Mucosa of stomach (tissue), 1 donor: ENCODE results near the gene MORN5.

Experiments used
- H3K27me3 ChIP-seq: one replicate; pipeline ENCODE4 v1.7.0; 2013; ENCODE audit warnings: mild to moderate bottlenecking, low read length; ENCODE audit not compliant: control insufficient read depth, insufficient read depth
- H3K36me3 ChIP-seq: one replicate; pipeline ENCODE4 v1.7.0; 2013; ENCODE audit warnings: low read length; ENCODE audit not compliant: control insufficient read depth, insufficient read depth
- H3K4me1 ChIP-seq: one replicate; pipeline ENCODE4 v1.7.0; 2013; ENCODE audit warnings: mild to moderate bottlenecking, low read length; ENCODE audit not compliant: control insufficient read depth, insufficient read depth
- H3K4me3 ChIP-seq: one replicate; pipeline ENCODE4 v1.7.0; 2013; ENCODE audit warnings: low read length
- H3K9ac ChIP-seq: one replicate; pipeline ENCODE4 v1.7.0; 2013; ENCODE audit warnings: mild to moderate bottlenecking, low read length, moderate library complexity
- H3K9me3 ChIP-seq: one replicate; pipeline ENCODE4 v1.7.0; 2013; ENCODE audit warnings: mild to moderate bottlenecking, low read length, moderate library complexity; ENCODE audit not compliant: control insufficient read depth
- donor health status: Pancreatic carcinoma.

The MORN5 gene

GRCh38 chr9:122202111-122202510, 42.4 kb downstream of the MORN5 start:
- H3K9ac ChIP-seq: no peak overlapping the region
- peaks cover 11% of the 10 kb centered on the region for H3K27me3 ChIP-seq
- no peaks in the 10 kb centered on the region for H3K4me1 ChIP-seq
- no peaks in the 10 kb centered on the region for H3K36me3 ChIP-seq
- H3K4me3 ChIP-seq: no peak overlapping the region
- no peaks in the 10 kb centered on the region for H3K9me3 ChIP-seq

DNA sequence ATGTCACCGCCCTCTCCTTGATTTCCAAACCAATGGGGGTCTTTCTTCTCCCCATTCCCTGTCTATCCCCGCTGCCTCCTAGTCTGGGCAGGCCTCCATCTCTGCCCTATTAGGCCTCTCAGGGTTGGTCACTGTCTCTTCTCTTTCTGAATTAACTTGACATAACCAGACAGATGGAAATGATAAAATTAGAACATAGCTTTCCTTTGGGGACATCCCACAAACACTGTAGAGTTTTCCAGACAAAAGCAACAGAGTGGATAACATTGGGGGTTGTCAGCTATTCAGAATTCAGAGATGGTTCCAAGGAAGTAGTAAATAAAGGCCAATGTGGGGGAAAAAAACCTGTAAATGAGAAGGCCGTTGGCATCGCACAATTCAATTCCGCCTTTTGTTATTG, 44.3 kb downstream of the MORN5 start:
- H3K9me3 ChIP-seq: no peaks in the 10 kb centered on the region
- H3K4me3 ChIP-seq: no peak overlapping the region
- no peaks in the 10 kb centered on the region for H3K4me1 ChIP-seq
- H3K9ac ChIP-seq: no peak overlapping the region
- H3K27me3 ChIP-seq: peaks cover 21% of the 10 kb centered on the region
- H3K36me3 ChIP-seq: no peaks in the 10 kb centered on the region

GRCh38 chr9:122204491-122204890, 44.8 kb downstream of the MORN5 start:
- Histone ChIP-seq H3K9me3 (no peaks in the 10 kb centered on the region), H3K9ac (no peak overlapping the region), H3K4me3 (no peak overlapping the region), H3K27me3 (peaks cover 21% of the 10 kb centered on the region), H3K36me3 (no peaks in the 10 kb centered on the region), H3K4me1 (no peaks in the 10 kb centered on the region)

DNA sequence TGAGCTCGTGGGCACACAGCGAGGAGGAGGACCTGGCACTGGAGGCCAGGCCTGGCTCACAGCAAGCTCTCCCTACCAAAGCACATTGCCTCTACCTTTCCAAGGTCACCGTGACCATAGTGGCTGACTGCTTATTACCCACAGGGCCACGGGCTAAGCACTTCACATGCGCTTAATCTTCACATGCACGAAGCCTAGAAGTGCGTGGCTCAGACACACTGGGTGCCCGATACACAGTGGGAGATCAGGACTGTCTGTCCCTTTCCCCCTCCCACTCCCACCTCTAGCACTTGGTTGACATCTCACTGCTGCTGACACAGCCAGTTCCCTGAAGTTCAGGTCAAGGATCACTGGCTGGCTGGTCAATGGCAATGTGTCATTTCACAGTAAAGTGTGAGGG, 45.5 kb downstream of the MORN5 start:
- Histone ChIP-seq H3K27me3 (peaks cover 23% of the 10 kb centered on the region), H3K9ac (no peak overlapping the region), H3K4me3 (no peak overlapping the region), H3K9me3 (no peaks in the 10 kb centered on the region), H3K36me3 (no peaks in the 10 kb centered on the region), H3K4me1 (no peaks in the 10 kb centered on the region)

- no peak overlapping the region for H3K4me3 ChIP-seq
- peaks cover 32% of the 10 kb centered on the region for H3K27me3 ChIP-seq
- no peak overlapping the region for H3K9ac ChIP-seq
- H3K36me3 ChIP-seq: no peaks in the 10 kb centered on the region
- H3K9me3 ChIP-seq: no peaks in the 10 kb centered on the region
- H3K4me1 ChIP-seq: no peaks in the 10 kb centered on the region
Observed at GRCh38 chr9:122206118-122207046, 46.7 kb downstream of the MORN5 start.

DNA sequence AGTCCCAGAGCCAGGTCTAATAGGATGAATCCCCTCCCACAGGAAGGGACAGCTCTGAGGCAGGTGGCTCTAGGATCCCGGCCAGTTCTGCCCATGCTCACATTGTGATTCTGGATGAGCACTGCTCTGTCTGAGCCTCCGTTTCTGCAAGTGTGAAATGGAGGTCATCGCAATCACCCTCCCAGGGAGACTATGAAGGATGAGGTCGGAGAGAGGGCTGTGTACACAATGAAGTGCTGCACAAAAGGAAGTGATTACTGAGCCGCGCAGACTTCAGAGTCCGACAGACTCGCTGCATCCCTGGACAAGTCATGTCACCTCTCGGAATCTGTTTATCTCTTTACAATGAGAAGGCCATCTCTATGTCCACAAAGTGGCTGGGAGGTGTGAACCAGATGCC, 47.4 kb downstream of the MORN5 start:
- Histone ChIP-seq H3K4me1 (no peaks in the 10 kb centered on the region), H3K36me3 (no peaks in the 10 kb centered on the region), H3K9ac (no peak overlapping the region), H3K4me3 (no peak overlapping the region), H3K9me3 (no peaks in the 10 kb centered on the region), H3K27me3 (peaks cover 39% of the 10 kb centered on the region)

- no peak overlapping the region for H3K4me3 ChIP-seq
- peaks cover 6% of the 10 kb centered on the region for H3K4me1 ChIP-seq
- H3K27me3 ChIP-seq: peaks cover 63% of the 10 kb centered on the region
- H3K36me3 ChIP-seq: no peaks in the 10 kb centered on the region
- H3K9me3 ChIP-seq: no peaks in the 10 kb centered on the region
- H3K9ac ChIP-seq: no peak overlapping the region
Observed at GRCh38 chr9:122209451-122209850, 49.7 kb downstream of the MORN5 start.

DNA sequence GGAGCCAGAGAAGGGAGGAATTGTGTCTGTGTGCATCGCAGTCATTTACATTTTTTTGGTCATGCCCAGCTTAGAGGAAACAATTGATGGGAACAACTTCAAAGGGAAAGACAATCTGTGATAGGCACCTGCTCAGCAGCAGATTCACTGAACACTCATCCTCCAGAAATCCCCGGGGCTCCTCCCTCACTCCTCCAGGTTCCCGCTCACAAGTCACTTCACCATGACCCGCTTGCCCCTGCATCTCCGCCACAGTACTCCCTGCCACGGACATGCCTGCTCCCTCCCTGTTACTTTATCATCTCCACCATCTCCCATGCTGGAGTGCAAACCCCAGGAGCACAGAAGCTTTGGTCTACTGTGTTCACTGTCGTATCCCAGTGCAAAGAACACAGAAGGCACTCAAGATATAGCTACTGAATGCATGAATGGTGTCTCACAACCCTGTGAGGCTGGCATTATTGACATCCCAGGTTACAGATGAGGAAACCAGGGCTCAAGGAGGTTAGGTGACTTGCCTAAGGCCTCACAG, 52.8 kb downstream of the MORN5 start:
- no peak overlapping the region for H3K4me3 ChIP-seq
- H3K9me3 ChIP-seq: no peaks in the 10 kb centered on the region
- no peak overlapping the region for H3K9ac ChIP-seq
- H3K4me1 ChIP-seq: peaks cover 6% of the 10 kb centered on the region
- H3K27me3 ChIP-seq: peaks cover 73% of the 10 kb centered on the region
- no peaks in the 10 kb centered on the region for H3K36me3 ChIP-seq

DNA sequence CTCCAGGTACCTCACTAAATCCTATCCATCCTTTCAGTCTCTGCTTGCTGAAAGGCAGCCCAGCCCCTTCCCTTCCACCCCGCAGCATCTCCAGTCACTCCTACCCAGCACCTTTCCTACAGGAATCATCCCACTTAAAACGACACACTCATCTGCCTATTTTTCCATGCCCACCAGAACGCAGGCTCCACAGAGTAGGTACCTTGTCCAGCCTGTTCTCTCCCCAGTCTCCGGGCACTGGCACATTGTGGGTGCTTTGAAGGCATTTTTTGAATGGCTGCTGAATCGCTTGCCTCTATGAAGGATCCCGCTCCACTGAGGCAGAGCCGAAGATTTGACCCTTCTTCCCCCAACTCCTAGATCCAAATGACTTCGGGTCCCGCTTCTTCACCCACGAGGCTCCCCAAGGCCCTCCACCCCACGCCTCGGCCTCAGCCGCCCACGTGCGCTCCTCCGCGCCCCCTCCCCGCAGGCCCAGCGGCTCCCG, 53.4 kb downstream of the MORN5 start:
- Histone ChIP-seq H3K4me3 (no peak overlapping the region), H3K27me3 (peaks cover 74% of the 10 kb centered on the region), H3K9ac (no peak overlapping the region), H3K4me1 (peaks cover 6% of the 10 kb centered on the region), H3K9me3 (no peaks in the 10 kb centered on the region), H3K36me3 (no peaks in the 10 kb centered on the region)

- Histone ChIP-seq H3K9ac (no peak overlapping the region), H3K4me3 (no peak overlapping the region), H3K4me1 (peaks cover 8% of the 10 kb centered on the region), H3K9me3 (no peaks in the 10 kb centered on the region), H3K36me3 (no peaks in the 10 kb centered on the region), H3K27me3 (peaks cover 80% of the 10 kb centered on the region)
Observed at GRCh38 chr9:122213589-122214413, 54.1 kb downstream of the MORN5 start.

GRCh38 chr9:122214507-122214906, 54.8 kb downstream of the MORN5 start:
- Histone ChIP-seq H3K9me3 (no peaks in the 10 kb centered on the region), H3K9ac (no peak overlapping the region), H3K4me3 (no peak overlapping the region), H3K36me3 (no peaks in the 10 kb centered on the region), H3K4me1 (peaks cover 15% of the 10 kb centered on the region), H3K27me3 (peaks cover 88% of the 10 kb centered on the region)

GRCh38 chr9:122215663-122216062, 56.0 kb downstream of the MORN5 start:
- Histone ChIP-seq H3K4me3 (no peak overlapping the region), H3K9me3 (no peaks in the 10 kb centered on the region), H3K27me3 (peaks cover 95% of the 10 kb centered on the region), H3K36me3 (no peaks in the 10 kb centered on the region), H3K4me1 (peaks cover 26% of the 10 kb centered on the region), H3K9ac (no peak overlapping the region)
